GM12878 (cell line): ENCODE results near the gene DCAF15. TPM values are rescaled to one million over a fixed set of nuclear protein-coding genes. Genes with fewer than 3 reads are reported as not detected.

Source experiments
- ATAC-seq: fragments of 200-7000 bp; cut with Tn5 transposase; 3 replicates; pipeline ENCODE4 v1.9.1; 2020; ENCODE audit warnings: mild to moderate bottlenecking, moderate library complexity
- BruUV-seq: library from RNA; stranded (reverse); fragments of 400-500 nt; replicated peaks from 2 replicates; lab custom pipeline; 2021; lab: Mats Ljungman, UMichigan
- CTCF ChIA-PET: fragments of 300-600 bp; sonication (Branson Sonifier 250); formaldehyde crosslinking; extraction: SDS; loops from one replicate; lab custom pipeline; 2021; ENCODE audit warnings: inconsistent platforms; lab: Yijun Ruan, JAX
- POLR2A ChIA-PET: fragments of 350-600 bp; formaldehyde crosslinking; extraction: SDS; loops from one replicate; lab custom pipeline; 2021; ENCODE audit warnings: inconsistent platforms; lab: Charles Lee
- RAD21 ChIA-PET: fragments of 300-600 bp; sonication (Branson Sonifier 250); formaldehyde crosslinking; loops from one replicate; lab custom pipeline; 2023; ENCODE audit warnings: antibody characterized with exemption; ENCODE audit not compliant: unreplicated experiment; lab: Charles Lee
- SMC1A ChIA-PET: fragments of 300-600 bp; sonication (Branson Sonifier 250); formaldehyde crosslinking; loops from one replicate; lab custom pipeline; 2023; ENCODE audit not compliant: unreplicated experiment, uncharacterized antibody; lab: Charles Lee
- DNase-seq: peaks from one replicate; pipeline ENCODE4 v3.0.0-alpha.2; 2011; ENCODE audit warnings: low read depth, low spot score
- FAIRE-seq: peaks from 3 replicates; lab custom pipeline; 2011; peaks lifted over from hg19 to GRCh38; lab: Jason Lieb, UNC
- H2AFZ ChIP-seq: 2 replicates; pipeline ENCODE4 v1.6.0; 2011; ENCODE audit warnings: low read depth, low read length, control low read depth; ENCODE audit not compliant: control insufficient read depth
- H3K27ac ChIP-seq: 2 replicates; pipeline ENCODE4 v1.5.1; 2011; ENCODE audit warnings: control low read depth; ENCODE audit not compliant: control insufficient read depth, insufficient read depth
- H3K27me3 ChIP-seq, 2 experiments: replicated peaks in 1 of 2; 2 replicates each; pipeline versions ENCODE4 v1.6.0 to v1.6.1; 2011; ENCODE audit warnings: low read length in 1 of 2; ENCODE audit not compliant: control insufficient read depth in 2 of 2, insufficient read depth in 2 of 2
- H3K36me3 ChIP-seq, 2 experiments: 2 replicates each; pipeline ENCODE4 v1.5.1; 2011; ENCODE audit warnings: low read length in 1 of 2; ENCODE audit not compliant: control insufficient read depth in 2 of 2, insufficient read depth in 2 of 2
- H3K4me1 ChIP-seq: 2 replicates; pipeline ENCODE4 v1.6.1; 2011; ENCODE audit warnings: mild to moderate bottlenecking, low read length, moderate library complexity, mixed read lengths; ENCODE audit not compliant: control insufficient read depth, insufficient read depth
- H3K4me2 ChIP-seq: 2 replicates; pipeline ENCODE4 v1.6.0; 2011; ENCODE audit warnings: control low read depth; ENCODE audit not compliant: control insufficient read depth, insufficient read depth
- H3K4me3 ChIP-seq: fragments of 200-600 bp; sonication (generic); 2 replicates; pipeline ENCODE4 v1.5.1; 2016
- H3K79me2 ChIP-seq: 2 replicates; pipeline ENCODE4 v1.6.0; 2011; ENCODE audit warnings: low read length; ENCODE audit not compliant: control insufficient read depth, insufficient read depth
- H3K9ac ChIP-seq: 2 replicates; pipeline ENCODE4 v1.8.0; 2011; ENCODE audit warnings: low read length, control low read depth, mixed read lengths; ENCODE audit not compliant: control insufficient read depth, insufficient read depth
- H3K9me3 ChIP-seq: replicated peaks from 3 replicates; pipeline ENCODE4 v1.5.1; 2011; ENCODE audit warnings: mild to moderate bottlenecking, low read length; ENCODE audit not compliant: control insufficient read depth, insufficient read depth
- H4K20me1 ChIP-seq: 2 replicates; pipeline ENCODE4 v1.6.0; 2011; ENCODE audit not compliant: control insufficient read depth, insufficient read depth
- CEBPB ChIP-seq, 2 experiments: fragments of 150-350 bp in 1 of 2; IDR thresholded peaks; 2 replicates each; pipeline ENCODE4 v1.6.1; 2012 to 2014; ENCODE audit warnings: low read depth in 2 of 2, low read length in 2 of 2, borderline replicate concordance in 1 of 2, inconsistent platforms in 1 of 2
- NFYA ChIP-seq: IDR thresholded peaks from 2 replicates; pipeline ENCODE4 v1.6.1; 2011; ENCODE audit warnings: low read depth, mild to moderate bottlenecking, low read length, improper control_type of control experiment, borderline replicate concordance
- NR2F1 ChIP-seq: fragments of 450-650 bp; conservative IDR thresholded peaks from 2 replicates; pipeline ENCODE4 v1.6.1; 2017; ENCODE audit warnings: mild to moderate bottlenecking
- POLR2A ChIP-seq: IDR thresholded peaks from 2 replicates; pipeline ENCODE4 v1.6.1; 2011; ENCODE audit warnings: low read depth, mild to moderate bottlenecking, low read length
- WGBS: methylation state at CpG from one replicate; pipeline ENCODE4 v1.1.6; 2016; ENCODE audit warnings: low lambda C conversion rate; ENCODE audit not compliant: insufficient replicate concordance, insufficient coverage; ENCODE audit errors: missing lambda C conversion rate; 5-methylcytosine and 5-hydroxymethylcytosine counted together
- in situ Hi-C: fragments of 300-500 bp; cut with MboI; formaldehyde crosslinking; loops from 9 replicates; pipeline ENCODE4 v1.14.3; 2018; ENCODE audit warnings: mixed read lengths
- intact Hi-C: fragments of 100-400 bp; cut with micrococcal nuclease; formaldehyde crosslinking; loops from one replicate; pipeline ENCODE4 v1.14.2; 2022; ENCODE audit not compliant: unreplicated experiment
- polyA plus RNA-seq, 11 experiments: library from polyadenylated mRNA; depleted of rRNA in 4 of 11; unstranded in 6 of 11; stranded (reverse) in 5 of 11; fragments of >200 nt; fragmentation: Nextera tagmentation in 4 of 11; fragmentation: Illumina TruSeq in 1 of 11; extraction: Ambion mirVana in 4 of 11; extraction: Trizol in 1 of 11; gene quantifications; 1 replicate in 1 of 11; 2 replicates in 10 of 11; pipeline versions ENCODE4 v1.2.1 to v1.2.3, GENCODE V29; 2011 to 2016; ENCODE audit warnings: inconsistent platforms in 2 of 11, missing spikeins in 2 of 11, low read depth in 1 of 11
- total RNA-seq, 4 experiments: library from RNA; depleted of rRNA in 3 of 4; stranded (reverse); fragments of >200 nt in 3 of 4; fragmentation: Illumina TruSeq in 1 of 4; extraction: Trizol in 1 of 4; gene quantifications; 2 replicates each; pipeline versions ENCODE4 v1.2.1 to v1.2.3, GENCODE V29; 2013 to 2021
- TF ChIP-seq, protein P1 (sequence below): IDR thresholded peaks from 2 replicates; pipeline ENCODE4 v1.6.1; 2012; ENCODE audit warnings: improper control_type of control experiment, low read depth, low read length; ENCODE audit not compliant: insufficient replicate concordance
- TF ChIP-seq, protein P2 (sequence below): IDR thresholded peaks from 2 replicates; pipeline ENCODE4 v1.6.1; 2011; ENCODE audit warnings: low read depth, mild to moderate bottlenecking, low read length, moderate library complexity, borderline replicate concordance; ENCODE audit errors: extremely low read depth
- TF ChIP-seq, protein P3 (sequence below): IDR thresholded peaks from 2 replicates; pipeline ENCODE4 v1.6.1; 2011; ENCODE audit warnings: mild to moderate bottlenecking, low read depth, low read length, moderate library complexity; ENCODE audit not compliant: insufficient replicate concordance

Gene DCAF15
- total and polyA plus RNA-seq, 10 of the 15 experiments (the other 5 are each of a cell fraction or from before 2014, with no cell fraction given): 0.16 to 63.4 (median 26.6) TPM

DNA sequence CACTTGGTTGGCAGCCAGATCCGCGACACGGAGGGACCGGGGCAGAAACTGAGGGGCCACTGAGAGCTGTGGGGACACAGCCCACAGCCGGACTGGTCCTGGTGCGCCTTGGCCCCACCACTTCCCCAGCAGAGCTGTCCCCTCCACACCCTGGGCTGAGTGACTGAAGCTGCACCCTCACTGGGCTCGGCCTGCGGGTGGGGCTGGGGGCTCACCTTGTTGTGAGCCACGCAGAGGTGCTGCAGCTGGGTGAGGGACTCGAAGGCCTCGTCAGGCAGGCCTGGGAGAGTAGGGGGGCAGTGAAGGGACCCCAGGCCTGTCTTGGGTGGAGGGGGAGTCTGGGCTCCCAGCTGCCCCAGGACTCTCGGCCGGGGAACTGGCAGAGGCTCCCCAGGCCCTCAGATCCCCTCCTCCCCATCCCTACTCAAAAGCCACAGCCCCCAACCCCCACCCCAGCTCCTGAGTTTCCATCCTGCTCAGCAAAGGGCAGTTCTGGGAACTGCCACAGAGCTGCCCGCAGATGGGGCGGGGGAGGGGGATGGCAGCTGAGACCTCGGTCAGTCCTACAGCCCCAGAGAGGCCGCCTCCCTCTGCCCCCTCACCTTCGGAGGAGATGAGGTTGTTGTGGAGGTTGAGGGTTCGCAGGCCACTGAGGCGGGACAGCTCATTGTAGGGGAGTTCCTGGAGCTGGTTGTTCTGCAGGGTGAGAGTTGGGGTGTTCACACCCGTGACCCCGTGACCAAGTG lies 16.4 kb upstream of the DCAF15 start:
- ChIA-PET CTCF (no interaction called here), POLR2A (no interaction called here), RAD21 (no interaction called here), SMC1A (no interaction called here)
- Histone ChIP-seq H3K4me3 (no peak overlapping the region), H3K27me3 (no peaks in the 10 kb centered on the region; a peak in 1 of 4 replicates), H3K9me3 (no peaks in the 10 kb centered on the region), H2AFZ (no peak overlapping the region), H3K79me2 (no peaks in the 10 kb centered on the region), H3K36me3 (no peaks in the 10 kb centered on the region), H4K20me1 (no peaks in the 10 kb centered on the region), H3K27ac (no peak overlapping the region), H3K4me2 (no peak overlapping the region), H3K4me1 (no peaks in the 10 kb centered on the region), H3K9ac (no peak overlapping the region)
- 0 out of 3 replicates have a peak, but pooled peaks have one; percentile 22 for ATAC-seq
- DNase-seq: no peak
- in situ Hi-C loops (no loop called here), intact Hi-C loops (no loop called here)
- 38% methylated on average over 21 of the region's 22 CpGs for WGBS
- no peak for FAIRE-seq
- no TSS peak for BruUV-seq
- TF ChIP-seq, protein P1, sequence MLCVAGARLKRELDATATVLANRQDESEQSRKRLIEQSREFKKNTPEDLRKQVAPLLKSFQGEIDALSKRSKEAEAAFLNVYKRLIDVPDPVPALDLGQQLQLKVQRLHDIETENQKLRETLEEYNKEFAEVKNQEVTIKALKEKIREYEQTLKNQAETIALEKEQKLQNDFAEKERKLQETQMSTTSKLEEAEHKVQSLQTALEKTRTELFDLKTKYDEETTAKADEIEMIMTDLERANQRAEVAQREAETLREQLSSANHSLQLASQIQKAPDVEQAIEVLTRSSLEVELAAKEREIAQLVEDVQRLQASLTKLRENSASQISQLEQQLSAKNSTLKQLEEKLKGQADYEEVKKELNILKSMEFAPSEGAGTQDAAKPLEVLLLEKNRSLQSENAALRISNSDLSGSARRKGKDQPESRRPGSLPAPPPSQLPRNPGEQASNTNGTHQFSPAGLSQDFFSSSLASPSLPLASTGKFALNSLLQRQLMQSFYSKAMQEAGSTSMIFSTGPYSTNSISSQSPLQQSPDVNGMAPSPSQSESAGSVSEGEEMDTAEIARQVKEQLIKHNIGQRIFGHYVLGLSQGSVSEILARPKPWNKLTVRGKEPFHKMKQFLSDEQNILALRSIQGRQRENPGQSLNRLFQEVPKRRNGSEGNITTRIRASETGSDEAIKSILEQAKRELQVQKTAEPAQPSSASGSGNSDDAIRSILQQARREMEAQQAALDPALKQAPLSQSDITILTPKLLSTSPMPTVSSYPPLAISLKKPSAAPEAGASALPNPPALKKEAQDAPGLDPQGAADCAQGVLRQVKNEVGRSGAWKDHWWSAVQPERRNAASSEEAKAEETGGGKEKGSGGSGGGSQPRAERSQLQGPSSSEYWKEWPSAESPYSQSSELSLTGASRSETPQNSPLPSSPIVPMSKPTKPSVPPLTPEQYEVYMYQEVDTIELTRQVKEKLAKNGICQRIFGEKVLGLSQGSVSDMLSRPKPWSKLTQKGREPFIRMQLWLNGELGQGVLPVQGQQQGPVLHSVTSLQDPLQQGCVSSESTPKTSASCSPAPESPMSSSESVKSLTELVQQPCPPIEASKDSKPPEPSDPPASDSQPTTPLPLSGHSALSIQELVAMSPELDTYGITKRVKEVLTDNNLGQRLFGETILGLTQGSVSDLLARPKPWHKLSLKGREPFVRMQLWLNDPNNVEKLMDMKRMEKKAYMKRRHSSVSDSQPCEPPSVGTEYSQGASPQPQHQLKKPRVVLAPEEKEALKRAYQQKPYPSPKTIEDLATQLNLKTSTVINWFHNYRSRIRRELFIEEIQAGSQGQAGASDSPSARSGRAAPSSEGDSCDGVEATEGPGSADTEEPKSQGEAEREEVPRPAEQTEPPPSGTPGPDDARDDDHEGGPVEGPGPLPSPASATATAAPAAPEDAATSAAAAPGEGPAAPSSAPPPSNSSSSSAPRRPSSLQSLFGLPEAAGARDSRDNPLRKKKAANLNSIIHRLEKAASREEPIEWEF: no peak
- TF ChIP-seq CEBPB (IDR thresholded peaks at IDR 0.05; ENCODE audit: borderline replicate concordance in 1 of 2, low read depth in 2 of 2, low read length in 2 of 2): no peak
- no peak for TF ChIP-seq NR2F1
- no peak for TF ChIP-seq POLR2A
- TF ChIP-seq NFYA: no peak
- TF ChIP-seq, protein P2, sequence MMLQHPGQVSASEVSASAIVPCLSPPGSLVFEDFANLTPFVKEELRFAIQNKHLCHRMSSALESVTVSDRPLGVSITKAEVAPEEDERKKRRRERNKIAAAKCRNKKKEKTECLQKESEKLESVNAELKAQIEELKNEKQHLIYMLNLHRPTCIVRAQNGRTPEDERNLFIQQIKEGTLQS: no peak
- TF ChIP-seq, protein P3, sequence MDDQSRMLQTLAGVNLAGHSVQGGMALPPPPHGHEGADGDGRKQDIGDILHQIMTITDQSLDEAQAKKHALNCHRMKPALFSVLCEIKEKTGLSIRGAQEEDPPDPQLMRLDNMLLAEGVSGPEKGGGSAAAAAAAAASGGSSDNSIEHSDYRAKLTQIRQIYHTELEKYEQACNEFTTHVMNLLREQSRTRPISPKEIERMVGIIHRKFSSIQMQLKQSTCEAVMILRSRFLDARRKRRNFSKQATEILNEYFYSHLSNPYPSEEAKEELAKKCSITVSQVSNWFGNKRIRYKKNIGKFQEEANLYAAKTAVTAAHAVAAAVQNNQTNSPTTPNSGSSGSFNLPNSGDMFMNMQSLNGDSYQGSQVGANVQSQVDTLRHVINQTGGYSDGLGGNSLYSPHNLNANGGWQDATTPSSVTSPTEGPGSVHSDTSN: no peak
